SH-SY5Y (cell line): ENCODE data around the gene OSBPL1A.

Experiments
- GATA2 ChIP-seq: IDR thresholded peaks from 2 replicates; pipeline ENCODE4 v1.6.1; 2011; ENCODE audit warnings: mild to moderate bottlenecking, low read depth, low read length
- GATA3 ChIP-seq: IDR thresholded peaks from 2 replicates; pipeline ENCODE4 v1.6.1; 2011; ENCODE audit warnings: low read depth, mild to moderate bottlenecking, low read length, moderate library complexity

GRCh38 chr18:24188120-24188519 is 209.5 kb downstream of the OSBPL1A start:
- TF ChIP-seq GATA3, result no peak
- no peak for TF ChIP-seq GATA2
